Liver (tissue), 9 donors: ENCODE results near the gene SCIMP. TPM values are rescaled to one million over a fixed set of nuclear protein-coding genes. Genes with fewer than 3 reads are reported as not detected.
A peak's percentile ranks its signal among the peaks of the same experiment; 100 is the strongest.

Experiments
- DNase-seq: peaks from one replicate; pipeline ENCODE4 v3.0.0-alpha.2; 2017; ENCODE audit warnings: low spot score
- H3K27ac ChIP-seq, 2 donors: one replicate each; pipeline ENCODE4 v1.7.0; 2013; ENCODE audit warnings: inconsistent platforms in 2 of 2, low read length in 2 of 2, control low read depth in 1 of 2, low read depth in 1 of 2, mild to moderate bottlenecking in 1 of 2
- H3K27me3 ChIP-seq, 4 donors: one replicate each; pipeline versions ENCODE4 v1.6.1 to v1.7.0; 2013; ENCODE audit warnings: low read length in 3 of 4, inconsistent platforms in 1 of 4, mild to moderate bottlenecking in 1 of 4, moderate library complexity in 1 of 4; ENCODE audit not compliant: control insufficient read depth in 4 of 4, insufficient read depth in 4 of 4
- H3K36me3 ChIP-seq, 4 donors: one replicate each; pipeline versions ENCODE4 v1.6.1 to v1.7.0; 2013; ENCODE audit warnings: low read length in 3 of 4, mild to moderate bottlenecking in 3 of 4, low read depth in 1 of 4, moderate library complexity in 1 of 4; ENCODE audit not compliant: control insufficient read depth in 4 of 4, insufficient read depth in 3 of 4
- H3K4me1 ChIP-seq, 4 donors: one replicate each; pipeline versions ENCODE4 v1.6.1 to v1.7.0; 2013; ENCODE audit warnings: low read length in 3 of 4, mild to moderate bottlenecking in 3 of 4, moderate library complexity in 1 of 4; ENCODE audit not compliant: control insufficient read depth in 4 of 4, insufficient read depth in 4 of 4
- H3K4me3 ChIP-seq, 3 donors: one replicate each; pipeline versions ENCODE4 v1.6.1 to v1.7.0; 2013; ENCODE audit warnings: low read length in 3 of 3, control low read depth in 1 of 3, low read depth in 1 of 3, mild to moderate bottlenecking in 1 of 3
- H3K9ac ChIP-seq, 2 donors: one replicate each; pipeline ENCODE4 v1.7.0; 2013; ENCODE audit warnings: low read length in 2 of 2, mild to moderate bottlenecking in 2 of 2, moderate library complexity in 2 of 2, control low read depth in 1 of 2, low read depth in 1 of 2
- H3K9me3 ChIP-seq, 4 donors: one replicate each; pipeline versions ENCODE4 v1.6.1 to v1.7.0; 2013; ENCODE audit warnings: low read length in 3 of 4; ENCODE audit not compliant: control insufficient read depth in 4 of 4
- ATF3 ChIP-seq: IDR thresholded peaks from 2 replicates; pipeline ENCODE4 v1.6.1; 2016; ENCODE audit warnings: antibody characterized with exemption
- CTCF ChIP-seq: fragments of 150-350 bp; IDR thresholded peaks from 2 replicates; pipeline ENCODE4 v1.5.1; 2017; ENCODE audit warnings: improper control_type of control experiment, low read depth, low read length; ENCODE audit not compliant: missing input control
- EGR1 ChIP-seq, 2 donors: IDR thresholded peaks; 2 replicates each; pipeline ENCODE4 v1.6.1; 2016 to 2018; ENCODE audit warnings: antibody characterized with exemption in 2 of 2, low read depth in 2 of 2
- FOXA1 ChIP-seq: IDR thresholded peaks from 2 replicates; pipeline ENCODE4 v1.6.1; 2016; ENCODE audit warnings: antibody characterized with exemption
- FOXA2 ChIP-seq: IDR thresholded peaks from 2 replicates; pipeline ENCODE4 v1.6.1; 2016; ENCODE audit warnings: antibody characterized with exemption
- GABPA ChIP-seq, 2 donors: IDR thresholded peaks in 1 of 2; conservative IDR thresholded peaks in 1 of 2; 2 replicates each; pipeline ENCODE4 v1.6.1; 2016; ENCODE audit warnings: antibody characterized with exemption in 2 of 2, mild to moderate bottlenecking in 1 of 2, moderate library complexity in 1 of 2
- HNF4A ChIP-seq, 2 donors: conservative IDR thresholded peaks; 2 replicates each; pipeline ENCODE4 v1.6.1; 2016; ENCODE audit warnings: antibody characterized with exemption in 2 of 2, mild to moderate bottlenecking in 2 of 2
- HNF4G ChIP-seq: IDR thresholded peaks from 2 replicates; pipeline ENCODE4 v1.6.1; 2016; ENCODE audit warnings: antibody characterized with exemption
- JUND ChIP-seq, 2 donors: IDR thresholded peaks; 2 replicates each; pipeline ENCODE4 v1.6.1; 2016; ENCODE audit warnings: antibody characterized with exemption in 2 of 2
- MAX ChIP-seq: IDR thresholded peaks from 2 replicates; pipeline ENCODE4 v1.6.1; 2016; ENCODE audit warnings: antibody characterized with exemption
- NR2F2 ChIP-seq: IDR thresholded peaks from 2 replicates; pipeline ENCODE4 v1.6.1; 2016; ENCODE audit warnings: antibody characterized with exemption
- RAD21 ChIP-seq, 2 donors: IDR thresholded peaks; 2 replicates each; pipeline ENCODE4 v1.6.1; 2016; ENCODE audit warnings: antibody characterized with exemption in 2 of 2, mild to moderate bottlenecking in 2 of 2
- RXRA ChIP-seq, 2 donors: IDR thresholded peaks; 2 replicates each; pipeline ENCODE4 v1.6.1; 2017 to 2018; ENCODE audit warnings: antibody characterized with exemption in 2 of 2, mild to moderate bottlenecking in 1 of 2
- SP1 ChIP-seq: IDR thresholded peaks from 2 replicates; pipeline ENCODE4 v1.6.1; 2018; ENCODE audit warnings: antibody characterized with exemption, mild to moderate bottlenecking
- TAF1 ChIP-seq: conservative IDR thresholded peaks from 2 replicates; pipeline ENCODE4 v1.6.1; 2016; ENCODE audit warnings: antibody characterized with exemption, mild to moderate bottlenecking
- YY1 ChIP-seq: IDR thresholded peaks from 2 replicates; pipeline ENCODE4 v1.6.1; 2016; ENCODE audit warnings: antibody characterized with exemption, mild to moderate bottlenecking
- ZBTB33 ChIP-seq: IDR thresholded peaks from 2 replicates; pipeline ENCODE4 v1.6.1; 2016; ENCODE audit warnings: antibody characterized with exemption
- WGBS: extraction: QIAGEN DNeasy Blood & Tissue Kit; methylation state at CpG from one replicate; pipeline ENCODE4 v1.1.7; 2013; 5-methylcytosine and 5-hydroxymethylcytosine counted together
- polyA plus RNA-seq, 2 donors: library from polyadenylated mRNA; stranded (reverse) in 1 of 2; unstranded in 1 of 2; fragments of 200-250 nt in 1 of 2; fragments of >200 nt in 1 of 2; fragmentation: Nextera tagmentation in 1 of 2; extraction: Ambion mirVana in 1 of 2; gene quantifications; one replicate each; pipeline versions ENCODE4 v1.2.1 to v1.2.3, GENCODE V29; 2013 to 2015
- total RNA-seq, 2 donors: library from RNA; depleted of rRNA; stranded (reverse); fragments of >200 nt; gene quantifications; one replicate each; pipeline ENCODE4 v1.2.3, GENCODE V29; 2014
- TF ChIP-seq, protein P1 (sequence below): IDR thresholded peaks from 2 replicates; pipeline ENCODE4 v1.6.1; 2016; ENCODE audit warnings: antibody characterized with exemption, mild to moderate bottlenecking
- donor health status: healthy.
- donor health status: healthy.
- donor health status: healthy.
- donor health status: healthy.
- donor health status: healthy.

Gene SCIMP
- total and polyA plus RNA-seq, 4 donors, result 3.0 to 5.7 (median 3.5) TPM

- TF ChIP-seq SP1 (no peak), JUND (IDR thresholded peaks at IDR 0.05) (no peak)
- Histone ChIP-seq H3K4me3 (no peak overlapping the region), H3K4me1 (peaks cover 0 to 11% (median 2%) of the 10 kb centered on the region in 4 donors), H3K36me3 (peaks cover 0 to 2% (median under 1%) of the 10 kb centered on the region in 4 donors), H3K9me3 (peaks cover 0 to 3% (median 0%) of the 10 kb centered on the region in 4 donors), H3K27me3 (no peaks in the 10 kb centered on the region), H3K27ac (no peak overlapping the region), H3K9ac (no peak overlapping the region)
- no peak for DNase-seq
- 94% methylated on average over 2 of the region's 2 CpGs for WGBS
Measured at GRCh38 chr17:5194346-5194745, 40.3 kb downstream of the SCIMP start.

GRCh38 chr17:5191541-5192417, 42.9 kb downstream of the SCIMP start, which contains the start of gene ZNF594:
Gene ZNF594 (minus strand): TSS chr17:5191868. CDS start chr17:5184256, 7,612 bp downstream.
- WGBS, result 3% methylated on average over 82 of the region's 82 CpGs
- H3K9me3 ChIP-seq, result peaks cover 5 to 19% (median 7%) of the 10 kb centered on the region in 4 donors
- peak within 1 kb of the TSS; percentile 83 to 98 (median 87) for H3K4me3 ChIP-seq
- peaks cover 1 to 12% (median 2%) of the 10 kb centered on the region in 4 donors for H3K36me3 ChIP-seq
- TF ChIP-seq FOXA2, result no peak
- no peak for TF ChIP-seq ATF3
- TF ChIP-seq RXRA (IDR thresholded peaks at IDR 0.05), result peak; percentile 50 to 82
- TF ChIP-seq HNF4A (conservative IDR thresholded peaks at IDR 0.05), result no peak
- no peak for TF ChIP-seq EGR1 (IDR thresholded peaks at IDR 0.05; ENCODE audit: low read depth in 2 of 2)
- no peak for TF ChIP-seq ZBTB33
- no peak for TF ChIP-seq JUND (IDR thresholded peaks at IDR 0.05)
- TF ChIP-seq FOXA1, result no peak
- TF ChIP-seq GABPA (IDR thresholded peaks at IDR 0.05 in 1 of 2, conservative IDR thresholded peaks at IDR 0.05 in 1 of 2), result peak; percentile 56 to 90
- peak; percentile 60 for TF ChIP-seq SP1
- peak; percentile 33 for TF ChIP-seq NR2F2
- peak; percentile 94 for TF ChIP-seq YY1
- peak; percentile 66 for TF ChIP-seq CTCF
- no peak for TF ChIP-seq MAX
- no peak for TF ChIP-seq TAF1
- TF ChIP-seq HNF4G, result no peak
- peak; percentile 55 to 72 for TF ChIP-seq RAD21 (IDR thresholded peaks at IDR 0.05)
- TF ChIP-seq, protein P1, sequence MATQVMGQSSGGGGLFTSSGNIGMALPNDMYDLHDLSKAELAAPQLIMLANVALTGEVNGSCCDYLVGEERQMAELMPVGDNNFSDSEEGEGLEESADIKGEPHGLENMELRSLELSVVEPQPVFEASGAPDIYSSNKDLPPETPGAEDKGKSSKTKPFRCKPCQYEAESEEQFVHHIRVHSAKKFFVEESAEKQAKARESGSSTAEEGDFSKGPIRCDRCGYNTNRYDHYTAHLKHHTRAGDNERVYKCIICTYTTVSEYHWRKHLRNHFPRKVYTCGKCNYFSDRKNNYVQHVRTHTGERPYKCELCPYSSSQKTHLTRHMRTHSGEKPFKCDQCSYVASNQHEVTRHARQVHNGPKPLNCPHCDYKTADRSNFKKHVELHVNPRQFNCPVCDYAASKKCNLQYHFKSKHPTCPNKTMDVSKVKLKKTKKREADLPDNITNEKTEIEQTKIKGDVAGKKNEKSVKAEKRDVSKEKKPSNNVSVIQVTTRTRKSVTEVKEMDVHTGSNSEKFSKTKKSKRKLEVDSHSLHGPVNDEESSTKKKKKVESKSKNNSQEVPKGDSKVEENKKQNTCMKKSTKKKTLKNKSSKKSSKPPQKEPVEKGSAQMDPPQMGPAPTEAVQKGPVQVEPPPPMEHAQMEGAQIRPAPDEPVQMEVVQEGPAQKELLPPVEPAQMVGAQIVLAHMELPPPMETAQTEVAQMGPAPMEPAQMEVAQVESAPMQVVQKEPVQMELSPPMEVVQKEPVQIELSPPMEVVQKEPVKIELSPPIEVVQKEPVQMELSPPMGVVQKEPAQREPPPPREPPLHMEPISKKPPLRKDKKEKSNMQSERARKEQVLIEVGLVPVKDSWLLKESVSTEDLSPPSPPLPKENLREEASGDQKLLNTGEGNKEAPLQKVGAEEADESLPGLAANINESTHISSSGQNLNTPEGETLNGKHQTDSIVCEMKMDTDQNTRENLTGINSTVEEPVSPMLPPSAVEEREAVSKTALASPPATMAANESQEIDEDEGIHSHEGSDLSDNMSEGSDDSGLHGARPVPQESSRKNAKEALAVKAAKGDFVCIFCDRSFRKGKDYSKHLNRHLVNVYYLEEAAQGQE, result peak; percentile 47
- peak within 1 kb of the TSS in 1 of 2 donors; percentile 40 for H3K27ac ChIP-seq
- H3K4me1 ChIP-seq, result peaks cover 0 to 11% (median 2%) of the 10 kb centered on the region in 4 donors
- peak within 1 kb of the TSS in 1 of 2 donors; percentile 34 for H3K9ac ChIP-seq
- peak; percentile 96 for DNase-seq
- H3K27me3 ChIP-seq, result no peaks in the 10 kb centered on the region
